Hepatocyte (in vitro differentiated cells): ENCODE measurements around the gene PUSL1.

Source experiments
- EZH2 ChIP-seq: fragments of 200-600 bp; sonication (generic); IDR thresholded peaks from 2 replicates; pipeline ENCODE4 v1.6.1; 2016; ENCODE audit warnings: antibody characterized with exemption, mild to moderate bottlenecking, borderline replicate concordance
- EZH2phosphoT487 ChIP-seq: fragments of 200-600 bp; sonication (generic); IDR thresholded peaks from one replicate; pipeline ENCODE4 v1.6.1; 2018; ENCODE audit warnings: antibody characterized with exemption, mild to moderate bottlenecking, low read depth, moderate library complexity; ENCODE audit not compliant: unreplicated experiment, severe bottlenecking

DNA sequence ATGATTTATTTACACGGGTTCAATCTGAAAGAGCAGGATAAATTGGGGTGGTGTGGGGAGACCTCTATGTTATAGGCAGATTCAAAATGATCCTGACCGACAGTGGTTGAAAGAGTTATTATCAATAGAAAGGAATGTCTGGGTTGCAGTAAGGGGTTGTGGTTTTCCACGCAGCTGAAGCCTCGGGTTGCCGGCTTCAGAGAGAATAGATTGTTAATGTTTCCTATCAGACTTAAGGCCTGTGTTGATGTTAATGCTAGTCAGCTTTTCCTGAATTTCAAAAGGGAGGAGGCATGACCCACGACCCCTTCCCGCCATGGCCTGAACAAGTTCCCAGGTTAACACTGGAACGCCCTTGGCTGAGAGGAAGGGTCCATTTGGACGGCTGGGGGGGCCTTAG lies 32.6 kb upstream of the PUSL1 start:
- TF ChIP-seq EZH2, result no peak
- no peak for TF ChIP-seq EZH2phosphoT487
